MCF 10A (cell line): ENCODE data around the gene CYB5RL. TPM values are rescaled to one million over a fixed set of nuclear protein-coding genes. Genes with fewer than 3 reads are reported as not detected.
"Not testable (repeated sequence)": the region's sequence is repeated elsewhere in the genome, so short reads cannot be mapped to it uniquely, and the experiment has no call there.

ENCODE experiments used
- BruUV-seq: library from RNA; stranded (reverse); fragments of 400-500 nt; replicated peaks from 2 replicates; lab custom pipeline; 2021; lab: Mats Ljungman, UMichigan
- CTCF ChIA-PET: fragments of 300-600 bp; sonication (Branson Sonifier 250); formaldehyde crosslinking; extraction: SDS; loops from one replicate; lab custom pipeline; 2021; ENCODE audit warnings: antibody characterized with exemption, inconsistent platforms; lab: Yijun Ruan, JAX
- POLR2A ChIA-PET: fragments of 300-600, 350-650 bp; sonication (Branson Sonifier 250); formaldehyde crosslinking; extraction: SDS; loops from one replicate; lab custom pipeline; 2020; ENCODE audit warnings: antibody characterized with exemption, inconsistent platforms; lab: Yijun Ruan, JAX
- DNase-seq: peaks from one replicate; pipeline ENCODE4 v3.0.0-alpha.2; 2018; ENCODE audit not compliant: unreplicated experiment
- H3K27ac Mint-ChIP-seq: one replicate; pipeline ENCODE4 v1.8.0; 2022; ENCODE audit warnings: mild to moderate bottlenecking, low read depth, mixed read lengths; ENCODE audit not compliant: unreplicated experiment
- H3K27me3 Mint-ChIP-seq: one replicate; pipeline ENCODE4 v1.8.0; 2022; ENCODE audit warnings: mixed read lengths; ENCODE audit not compliant: insufficient read depth, unreplicated experiment
- H3K36me3 Mint-ChIP-seq: one replicate; pipeline ENCODE4 v1.8.0; 2022; ENCODE audit warnings: mild to moderate bottlenecking, moderate library complexity, mixed read lengths; ENCODE audit not compliant: insufficient read depth, unreplicated experiment
- H3K4me1 Mint-ChIP-seq: one replicate; pipeline ENCODE4 v1.8.0; 2022; ENCODE audit warnings: mixed read lengths; ENCODE audit not compliant: insufficient read depth, unreplicated experiment
- H3K4me3 Mint-ChIP-seq: one replicate; pipeline ENCODE4 v1.8.0; 2022; ENCODE audit warnings: mild to moderate bottlenecking, moderate library complexity, mixed read lengths; ENCODE audit not compliant: unreplicated experiment
- H3K9me3 Mint-ChIP-seq: one replicate; pipeline ENCODE4 v1.8.0; 2022; ENCODE audit warnings: mixed read lengths; ENCODE audit not compliant: unreplicated experiment
- intact Hi-C: fragments of 100-400 bp; cut with micrococcal nuclease; formaldehyde crosslinking; loops from 2 replicates; pipeline ENCODE4 v1.14.1; 2022
- total RNA-seq: library from RNA; stranded (reverse); gene quantifications from 2 replicates; pipeline ENCODE4 v1.2.3, GENCODE V29; 2022
- TF ChIP-seq, protein P1 (sequence below): fragments of 200-600 bp; IDR thresholded peaks from one replicate; pipeline ENCODE4 v1.8.0; 2022; ENCODE audit warnings: antibody characterized with exemption, mild to moderate bottlenecking; ENCODE audit not compliant: unreplicated experiment

CYB5RL gene
- total RNA-seq, 1 experiment from 2014 or later: 4.6 TPM

DNA sequence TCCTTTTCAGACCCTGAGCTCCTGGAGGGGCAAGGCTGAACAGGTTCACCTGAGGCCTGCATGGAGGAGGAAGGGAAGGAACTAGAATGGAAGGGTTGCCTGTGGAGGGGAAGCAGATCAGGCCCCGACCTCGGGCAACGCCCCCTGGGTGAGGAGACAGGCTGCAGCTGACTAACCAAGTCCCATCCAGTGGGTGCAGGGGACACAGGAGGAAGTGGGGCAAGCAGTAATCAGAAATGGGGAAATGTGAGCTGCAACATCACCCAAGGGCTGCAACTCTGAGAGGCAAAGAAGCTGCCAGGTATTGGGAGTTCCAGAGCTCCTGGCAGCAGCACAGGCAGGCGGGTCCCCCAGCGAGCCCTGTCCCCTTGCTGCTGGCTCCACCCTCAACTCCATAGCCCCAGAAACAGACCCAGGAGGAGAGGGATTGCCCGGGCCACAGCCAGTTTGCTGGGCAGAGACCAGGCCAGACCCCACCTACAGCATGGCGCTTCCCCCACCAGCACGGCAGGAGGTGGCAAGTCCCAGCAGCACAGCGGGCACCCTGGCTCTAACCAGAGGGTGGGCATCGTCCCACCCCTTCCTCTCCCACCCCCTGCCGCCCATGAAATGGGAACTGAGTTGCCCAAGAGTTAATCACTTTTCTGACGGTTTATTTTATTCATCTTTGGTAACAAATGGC, 38.7 kb upstream of the CYB5RL start:
- peaks cover 6% of the 10 kb centered on the region for H3K36me3 Mint-ChIP-seq
- no peaks in the 10 kb centered on the region for H3K27me3 Mint-ChIP-seq
- no peak overlapping the region for H3K4me3 Mint-ChIP-seq
- TF ChIP-seq, protein P1, sequence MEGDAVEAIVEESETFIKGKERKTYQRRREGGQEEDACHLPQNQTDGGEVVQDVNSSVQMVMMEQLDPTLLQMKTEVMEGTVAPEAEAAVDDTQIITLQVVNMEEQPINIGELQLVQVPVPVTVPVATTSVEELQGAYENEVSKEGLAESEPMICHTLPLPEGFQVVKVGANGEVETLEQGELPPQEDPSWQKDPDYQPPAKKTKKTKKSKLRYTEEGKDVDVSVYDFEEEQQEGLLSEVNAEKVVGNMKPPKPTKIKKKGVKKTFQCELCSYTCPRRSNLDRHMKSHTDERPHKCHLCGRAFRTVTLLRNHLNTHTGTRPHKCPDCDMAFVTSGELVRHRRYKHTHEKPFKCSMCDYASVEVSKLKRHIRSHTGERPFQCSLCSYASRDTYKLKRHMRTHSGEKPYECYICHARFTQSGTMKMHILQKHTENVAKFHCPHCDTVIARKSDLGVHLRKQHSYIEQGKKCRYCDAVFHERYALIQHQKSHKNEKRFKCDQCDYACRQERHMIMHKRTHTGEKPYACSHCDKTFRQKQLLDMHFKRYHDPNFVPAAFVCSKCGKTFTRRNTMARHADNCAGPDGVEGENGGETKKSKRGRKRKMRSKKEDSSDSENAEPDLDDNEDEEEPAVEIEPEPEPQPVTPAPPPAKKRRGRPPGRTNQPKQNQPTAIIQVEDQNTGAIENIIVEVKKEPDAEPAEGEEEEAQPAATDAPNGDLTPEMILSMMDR: no peak
- ChIA-PET POLR2A (no interaction called here), CTCF (interaction anchor here (0.6 kb wide), 2 partner anchors 131 to 253 kb away, joined by 3 to 4 read pairs; no protein-coding TSS in a partner anchor)
- H3K4me1 Mint-ChIP-seq: no peaks in the 10 kb centered on the region
- H3K9me3 Mint-ChIP-seq: no peaks in the 10 kb centered on the region
- intact Hi-C loops: no loop called here
- H3K27ac Mint-ChIP-seq: no peak overlapping the region
- no TSS peak for BruUV-seq
- no peak for DNase-seq

DNA sequence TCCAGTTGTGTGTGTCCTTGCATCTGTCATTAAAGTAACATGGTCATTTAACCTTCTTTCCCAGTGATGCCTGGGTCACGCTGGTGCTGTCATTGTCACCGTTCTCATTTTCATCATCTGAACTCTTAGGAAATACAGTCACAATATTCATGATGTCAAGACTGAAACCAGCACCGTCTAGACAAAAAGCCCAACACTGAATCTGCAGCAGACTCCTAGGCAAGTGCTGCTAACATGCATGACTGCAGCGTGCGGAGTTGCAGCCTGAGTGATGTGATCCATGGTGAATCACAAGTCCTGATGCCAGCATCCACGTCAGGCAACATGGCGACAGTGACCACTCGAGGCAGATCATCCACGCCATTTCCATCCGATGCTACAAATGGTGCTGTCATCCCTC, 37.8 kb upstream of the CYB5RL start:
- Mint-ChIP-seq H3K4me3 (no peak overlapping the region), H3K4me1 (no peaks in the 10 kb centered on the region), H3K36me3 (no peaks in the 10 kb centered on the region), H3K27me3 (no peaks in the 10 kb centered on the region), H3K9me3 (no peaks in the 10 kb centered on the region), H3K27ac (no peak overlapping the region)
- intact Hi-C loops: no loop called here
- DNase-seq: no peak
- no TSS peak for BruUV-seq
- CTCF ChIA-PET: no interaction called here
- TF ChIP-seq, protein P1: no peak
- POLR2A ChIA-PET: no interaction called here

GRCh38 chr1:54234284-54234683, 34.5 kb upstream of the CYB5RL start:
- TF ChIP-seq, protein P1: no peak
- no peak overlapping the region for H3K4me3 Mint-ChIP-seq
- DNase-seq: no peak
- H3K36me3 Mint-ChIP-seq: peaks cover 5% of the 10 kb centered on the region
- BruUV-seq: no TSS peak
- intact Hi-C loops: no loop called here
- no peak overlapping the region for H3K27ac Mint-ChIP-seq
- H3K4me1 Mint-ChIP-seq: peaks cover 6% of the 10 kb centered on the region
- no peaks in the 10 kb centered on the region for H3K9me3 Mint-ChIP-seq
- ChIA-PET CTCF (interaction anchor here (0.7 kb wide), 1 partner anchor 254 kb away, joined by 5 read pairs; no protein-coding TSS in a partner anchor), POLR2A (no interaction called here)
- H3K27me3 Mint-ChIP-seq: no peaks in the 10 kb centered on the region

DNA sequence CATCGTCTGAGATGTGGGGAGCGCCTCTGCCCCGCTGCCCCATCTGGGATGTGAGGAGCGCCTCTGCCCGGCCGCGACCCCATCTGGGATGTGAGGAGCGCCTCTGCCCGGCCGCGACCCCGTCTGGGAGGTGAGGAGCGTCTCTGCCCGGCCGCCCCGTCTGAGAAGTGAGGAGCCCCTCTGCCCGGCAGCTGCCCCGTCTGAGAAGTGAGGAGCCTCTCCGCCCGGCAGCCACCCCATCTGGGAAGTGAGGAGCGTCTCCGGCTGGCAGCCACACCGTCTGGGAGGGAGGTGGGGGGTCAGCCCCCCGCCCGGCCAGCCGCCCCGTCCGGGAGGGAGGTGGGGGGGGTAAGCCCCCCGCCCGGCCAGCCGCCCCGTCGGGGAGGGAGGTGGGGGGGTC, 33.4 kb upstream of the CYB5RL start:
- BruUV-seq, H3K27ac Mint-ChIP-seq, CTCF ChIA-PET, H3K9me3 Mint-ChIP-seq, POLR2A ChIA-PET, H3K27me3 Mint-ChIP-seq, H3K4me3 Mint-ChIP-seq, H3K36me3 Mint-ChIP-seq, DNase-seq, intact Hi-C loops: not testable (repeated sequence)
- H3K4me1 Mint-ChIP-seq: peaks cover 11% of the 10 kb centered on the region
